Stimulated activated CD4-positive, alpha-beta T cell treated with anti-CD3 and anti-CD28 coated beads, Interleukin-1b, Interleukin-23, amount 100 ng/mL, for 1 hour (primary cell): ENCODE measurements around the gene PTPRR.
"Not testable (repeated sequence)": the region's sequence is repeated elsewhere in the genome, so short reads cannot be mapped to it uniquely, and the experiment has no call there.

Experiments
- DNase-seq, 2 donors: peaks; one replicate each; pipeline ENCODE4 v3.0.0-alpha.2; 2020; ENCODE audit warnings: low read depth in 2 of 2

PTPRR gene

GRCh38 chr12:70747445-70748260 is 172.9 kb downstream of the PTPRR start:
- no peak for DNase-seq

GRCh38 chr12:70745048-70745447 is 175.5 kb downstream of the PTPRR start:
- no peak for DNase-seq

- DNase-seq = no peak
These were observed 176.4 kb downstream of the PTPRR start for GRCh38 chr12:70744178-70744577.

- no peak for DNase-seq
These were observed 179.3 kb downstream of the PTPRR start for GRCh38 chr12:70741256-70741655.

GRCh38 chr12:70739756-70740155 is 180.8 kb downstream of the PTPRR start:
- DNase-seq = no peak

GRCh38 chr12:70736351-70737133 is 184.0 kb downstream of the PTPRR start:
- no peak for DNase-seq

- DNase-seq = not testable (repeated sequence)
These were observed 185.3 kb downstream of the PTPRR start for GRCh38 chr12:70735197-70735596.

GRCh38 chr12:70733385-70733784 is 187.2 kb downstream of the PTPRR start:
- no peak for DNase-seq

- no peak for DNase-seq
These were observed 188.3 kb downstream of the PTPRR start for GRCh38 chr12:70732287-70732686.

- DNase-seq = no peak
These were observed 189.8 kb downstream of the PTPRR start for GRCh38 chr12:70730675-70731180.

- DNase-seq = no peak
These were observed 196.1 kb downstream of the PTPRR start for GRCh38 chr12:70724444-70724843.

- no peak for DNase-seq
These were observed 197.8 kb downstream of the PTPRR start for GRCh38 chr12:70722584-70723343.

GRCh38 chr12:70721656-70722357 is 198.7 kb downstream of the PTPRR start:
- DNase-seq = no peak

- no peak for DNase-seq
These were observed 199.3 kb downstream of the PTPRR start for GRCh38 chr12:70721216-70721615.

GRCh38 chr12:70719672-70720420 is 200.7 kb downstream of the PTPRR start:
- no peak for DNase-seq

- DNase-seq = no peak
These were observed 201.5 kb downstream of the PTPRR start for GRCh38 chr12:70719071-70719470.

- no peak for DNase-seq
These were observed 208.7 kb downstream of the PTPRR start for GRCh38 chr12:70711831-70712230.

GRCh38 chr12:70709022-70709421 is 211.5 kb downstream of the PTPRR start:
- DNase-seq = no peak

- DNase-seq = no peak
These were observed 213.9 kb downstream of the PTPRR start for GRCh38 chr12:70706611-70707010.

- no peak for DNase-seq
These were observed 222.2 kb downstream of the PTPRR start for GRCh38 chr12:70698345-70698744.
